ENCODE data around the gene DAPP1. TPM values are rescaled to one million over a fixed set of nuclear protein-coding genes. Genes with fewer than 3 reads are reported as not detected.

Gene DAPP1
- total RNA-seq, 1 experiment from 2014 or later: 102 TPM

DNA sequence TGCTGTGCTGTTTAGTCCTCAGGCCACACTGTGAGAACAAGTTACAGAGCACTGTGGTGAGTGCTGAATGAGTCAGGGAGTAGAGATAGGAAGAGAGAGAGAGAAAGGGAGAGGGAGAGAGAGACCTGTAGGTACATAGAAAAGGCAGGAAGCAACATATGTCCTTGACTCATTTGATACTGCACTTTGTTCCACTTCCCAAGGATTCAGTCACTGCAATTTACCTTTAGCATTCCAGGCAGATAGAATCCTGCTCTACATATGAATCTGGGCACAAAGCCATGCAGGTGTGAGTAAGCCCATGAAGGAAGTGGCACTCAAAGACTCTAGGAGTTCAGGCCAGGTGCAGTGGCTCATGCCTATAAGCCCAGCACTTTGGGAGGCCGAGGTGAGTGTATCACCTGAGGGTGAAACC, 1.0 kb upstream of the DAPP1 start:
- Histone ChIP-seq H3K4me1 (ENCODE audit: low read length) (peaks cover 51% of the 10 kb centered on the region), H3K4me2 (ENCODE audit: low read depth, low read length, poor library complexity, severe bottlenecking) (peak overlapping the region; percentile 99), H3K27ac (ENCODE audit: low read length) (no peak overlapping the region), H3K9me2 (replicated peaks; ENCODE audit: insufficient read depth, low read length) (no peaks in the 10 kb centered on the region), H3K36me3 (ENCODE audit: insufficient read depth, low read length) (no peaks in the 10 kb centered on the region), H3K9me3 (ENCODE audit: low read length) (no peaks in the 10 kb centered on the region), H3K27me3 (ENCODE audit: low read length) (0 out of 2 replicates have a peak, but pooled peaks cover under 1% of the 10 kb centered on the region), H2AFZ (ENCODE audit: low read length) (no peak overlapping the region), H4K20me1 (ENCODE audit: insufficient read depth, low read depth, low read length) (no peaks in the 10 kb centered on the region), H3K9ac (ENCODE audit: low read length) (peak overlapping the region; percentile 43; the same call in 1 of the 2 replicates), H3K4me3 (ENCODE audit: low read length) (no peak overlapping the region), H3K79me2 (ENCODE audit: low read length) (peaks cover 38% of the 10 kb centered on the region)
- no peak for DNase-seq

DNA sequence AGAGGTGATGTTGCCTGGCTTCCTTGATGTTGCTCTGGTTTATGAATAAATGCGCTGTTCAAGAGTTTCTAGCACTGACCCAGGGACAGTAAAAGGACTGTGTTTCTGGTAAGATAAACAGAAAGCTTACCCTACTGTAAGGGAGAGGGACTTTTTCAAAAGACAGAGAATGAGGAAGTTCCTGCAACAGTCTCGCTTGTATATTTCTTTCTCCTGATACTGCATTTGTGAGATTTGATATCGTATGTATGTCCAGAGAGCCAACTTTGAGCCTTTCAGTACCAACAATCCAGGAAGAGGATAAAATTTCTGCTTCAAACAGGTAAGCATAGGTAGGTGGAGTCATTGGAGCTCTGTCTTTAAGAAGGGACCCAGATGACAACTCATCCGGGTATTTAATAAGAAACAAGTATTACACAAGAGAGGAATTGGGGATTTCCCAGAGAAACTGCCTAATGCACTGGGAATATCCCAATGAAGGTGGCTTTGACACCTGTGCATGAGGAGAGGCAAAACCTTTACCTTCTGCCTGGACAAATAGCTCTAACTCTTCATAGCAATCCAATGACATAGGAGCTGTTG, 773 bp downstream of the DAPP1 start:
- Histone ChIP-seq H3K9me2 (replicated peaks; ENCODE audit: insufficient read depth, low read length) (no peaks in the 10 kb centered on the region), H3K4me2 (ENCODE audit: low read depth, low read length, poor library complexity, severe bottlenecking) (peak overlapping the region; percentile 99), H2AFZ (ENCODE audit: low read length) (peak overlapping the region; percentile 45; the same call in 1 of the 2 replicates), H3K9me3 (ENCODE audit: low read length) (no peaks in the 10 kb centered on the region), H4K20me1 (ENCODE audit: insufficient read depth, low read depth, low read length) (no peaks in the 10 kb centered on the region), H3K27me3 (ENCODE audit: low read length) (no peaks in the 10 kb centered on the region), H3K4me3 (ENCODE audit: low read length) (peak overlapping the region; percentile 92), H3K9ac (ENCODE audit: low read length) (peak overlapping the region; percentile 86), H3K4me1 (ENCODE audit: low read length) (peaks cover 68% of the 10 kb centered on the region), H3K36me3 (ENCODE audit: insufficient read depth, low read length) (no peaks in the 10 kb centered on the region), H3K27ac (ENCODE audit: low read length) (peak overlapping the region; percentile 90), H3K79me2 (ENCODE audit: low read length) (peaks cover 56% of the 10 kb centered on the region)
- peak; percentile 82 for DNase-seq

GRCh38 chr4:99818661-99819060, 2.0 kb downstream of the DAPP1 start:
- H3K4me1 ChIP-seq (ENCODE audit: low read length): peaks cover 76% of the 10 kb centered on the region
- H3K27me3 ChIP-seq (ENCODE audit: low read length): no peaks in the 10 kb centered on the region
- peak overlapping the region; percentile 86 for H3K9ac ChIP-seq (ENCODE audit: low read length)

GRCh38 chr4:99821918-99822503, 5.4 kb downstream of the DAPP1 start:
- Histone ChIP-seq H3K27ac (ENCODE audit: low read length) (peak overlapping the region; percentile 83), H3K9me2 (replicated peaks; ENCODE audit: insufficient read depth, low read length) (no peaks in the 10 kb centered on the region), H3K4me1 (ENCODE audit: low read length) (peaks cover 86% of the 10 kb centered on the region), H3K9me3 (ENCODE audit: low read length) (no peaks in the 10 kb centered on the region), H4K20me1 (ENCODE audit: insufficient read depth, low read depth, low read length) (no peaks in the 10 kb centered on the region), H3K4me3 (ENCODE audit: low read length) (peak overlapping the region; percentile 92), H3K9ac (ENCODE audit: low read length) (peak overlapping the region; percentile 86; the same call in 1 of the 2 replicates), H3K4me2 (ENCODE audit: low read depth, low read length, poor library complexity, severe bottlenecking) (peak overlapping the region; percentile 99), H2AFZ (ENCODE audit: low read length) (no peak overlapping the region), H3K36me3 (ENCODE audit: insufficient read depth, low read length) (no peaks in the 10 kb centered on the region), H3K79me2 (ENCODE audit: low read length) (peaks cover 99% of the 10 kb centered on the region), H3K27me3 (ENCODE audit: low read length) (no peaks in the 10 kb centered on the region)
- DNase-seq: peak; percentile 85

More at GRCh38 chr4:99818661-99819060, 2.0 kb downstream of the DAPP1 start:
- Histone ChIP-seq H3K4me2 (ENCODE audit: low read depth, low read length, poor library complexity, severe bottlenecking) (peak overlapping the region; percentile 99), H3K27ac (ENCODE audit: low read length) (peak overlapping the region; percentile 90), H3K9me3 (ENCODE audit: low read length) (no peaks in the 10 kb centered on the region), H3K4me3 (ENCODE audit: low read length) (peak overlapping the region; percentile 92), H3K9me2 (replicated peaks; ENCODE audit: insufficient read depth, low read length) (no peaks in the 10 kb centered on the region), H4K20me1 (ENCODE audit: insufficient read depth, low read depth, low read length) (no peaks in the 10 kb centered on the region), H3K79me2 (ENCODE audit: low read length) (peaks cover 68% of the 10 kb centered on the region), H3K36me3 (ENCODE audit: insufficient read depth, low read length) (no peaks in the 10 kb centered on the region), H2AFZ (ENCODE audit: low read length) (no peak overlapping the region)
- DNase-seq: no peak

GRCh38 chr4:99822734-99823133, 6.1 kb downstream of the DAPP1 start:
- H3K79me2 ChIP-seq (ENCODE audit: low read length): peaks cover 99% of the 10 kb centered on the region
- H3K9me3 ChIP-seq (ENCODE audit: low read length): no peaks in the 10 kb centered on the region
- no peaks in the 10 kb centered on the region; the same call in 1 of the 2 replicates for H3K36me3 ChIP-seq (ENCODE audit: insufficient read depth, low read length)
- no peaks in the 10 kb centered on the region for H3K9me2 ChIP-seq (replicated peaks; ENCODE audit: insufficient read depth, low read length)
- H4K20me1 ChIP-seq (ENCODE audit: insufficient read depth, low read depth, low read length): no peaks in the 10 kb centered on the region
- no peak overlapping the region for H2AFZ ChIP-seq (ENCODE audit: low read length)
- H3K27ac ChIP-seq (ENCODE audit: low read length): peak overlapping the region; percentile 83
- 0 out of 2 replicates have a peak overlapping the region, but pooled peaks have one; percentile 92 for H3K4me3 ChIP-seq (ENCODE audit: low read length)
- DNase-seq: no peak
- H3K27me3 ChIP-seq (ENCODE audit: low read length): no peaks in the 10 kb centered on the region
- H3K4me2 ChIP-seq (ENCODE audit: low read depth, low read length, poor library complexity, severe bottlenecking): peak overlapping the region; percentile 99
- H3K9ac ChIP-seq (ENCODE audit: low read length): no peak overlapping the region; the same call in 1 of the 2 replicates
- H3K4me1 ChIP-seq (ENCODE audit: low read length): peaks cover 85% of the 10 kb centered on the region

DNA sequence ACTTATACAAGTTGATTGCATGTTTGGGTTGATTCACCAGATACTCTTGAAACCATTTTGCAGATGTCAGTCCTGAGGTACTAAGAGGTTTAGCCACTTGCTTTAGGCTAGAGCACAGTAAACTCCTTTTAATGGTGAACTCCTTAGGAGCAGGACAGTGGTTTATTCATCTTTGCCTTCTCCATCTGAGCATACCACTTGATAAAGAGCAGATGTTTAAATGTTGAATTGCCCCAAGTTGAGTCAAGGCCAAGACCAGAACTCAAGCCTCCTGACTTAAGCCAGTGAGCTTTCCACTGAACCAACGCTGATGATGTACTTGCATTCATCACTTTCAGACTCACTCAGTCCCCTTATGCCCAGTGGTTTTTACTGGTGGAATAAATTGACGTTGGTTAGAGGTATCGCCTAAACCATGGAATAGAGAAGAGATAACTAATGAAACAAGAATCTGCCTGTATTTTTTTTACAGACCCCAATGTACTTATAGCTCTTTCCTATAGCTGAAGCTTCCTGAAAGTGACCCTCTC, 7.5 kb downstream of the DAPP1 start:
- Histone ChIP-seq H3K79me2 (ENCODE audit: low read length) (peaks cover 99% of the 10 kb centered on the region), H3K9ac (ENCODE audit: low read length) (no peak overlapping the region), H3K4me3 (ENCODE audit: low read length) (no peak overlapping the region), H3K36me3 (ENCODE audit: insufficient read depth, low read length) (peaks cover 3% of the 10 kb centered on the region; the same call in 1 of the 2 replicates), H3K27me3 (ENCODE audit: low read length) (no peaks in the 10 kb centered on the region), H3K9me2 (replicated peaks; ENCODE audit: insufficient read depth, low read length) (no peaks in the 10 kb centered on the region), H3K4me1 (ENCODE audit: low read length) (peaks cover 80% of the 10 kb centered on the region), H3K4me2 (ENCODE audit: low read depth, low read length, poor library complexity, severe bottlenecking) (peak overlapping the region; percentile 14), H4K20me1 (ENCODE audit: insufficient read depth, low read depth, low read length) (no peaks in the 10 kb centered on the region), H3K9me3 (ENCODE audit: low read length) (no peaks in the 10 kb centered on the region), H2AFZ (ENCODE audit: low read length) (no peak overlapping the region), H3K27ac (ENCODE audit: low read length) (peak overlapping the region; percentile 16)
- DNase-seq: no peak

- Histone ChIP-seq H3K27ac (ENCODE audit: low read length) (peak overlapping the region; percentile 16), H3K4me3 (ENCODE audit: low read length) (no peak overlapping the region), H3K36me3 (ENCODE audit: insufficient read depth, low read length) (peaks cover 3% of the 10 kb centered on the region; the same call in 1 of the 2 replicates), H3K4me1 (ENCODE audit: low read length) (peaks cover 69% of the 10 kb centered on the region), H3K27me3 (ENCODE audit: low read length) (no peaks in the 10 kb centered on the region), H4K20me1 (ENCODE audit: insufficient read depth, low read depth, low read length) (no peaks in the 10 kb centered on the region), H2AFZ (ENCODE audit: low read length) (no peak overlapping the region), H3K79me2 (ENCODE audit: low read length) (peaks cover 99% of the 10 kb centered on the region), H3K4me2 (ENCODE audit: low read depth, low read length, poor library complexity, severe bottlenecking) (peak overlapping the region; percentile 14), H3K9ac (ENCODE audit: low read length) (no peak overlapping the region), H3K9me2 (replicated peaks; ENCODE audit: insufficient read depth, low read length) (no peaks in the 10 kb centered on the region), H3K9me3 (ENCODE audit: low read length) (no peaks in the 10 kb centered on the region)
- no peak for DNase-seq
These were observed 8.6 kb downstream of the DAPP1 start for GRCh38 chr4:99825272-99825671.

GRCh38 chr4:99826016-99826415, 9.4 kb downstream of the DAPP1 start:
- H2AFZ ChIP-seq (ENCODE audit: low read length): no peak overlapping the region
- H3K36me3 ChIP-seq (ENCODE audit: insufficient read depth, low read length): peaks cover 3% of the 10 kb centered on the region; the same call in 1 of the 2 replicates
- H4K20me1 ChIP-seq (ENCODE audit: insufficient read depth, low read depth, low read length): no peaks in the 10 kb centered on the region
- peaks cover 61% of the 10 kb centered on the region for H3K4me1 ChIP-seq (ENCODE audit: low read length)
- H3K9ac ChIP-seq (ENCODE audit: low read length): no peak overlapping the region
- no peaks in the 10 kb centered on the region for H3K9me2 ChIP-seq (replicated peaks; ENCODE audit: insufficient read depth, low read length)
- no peaks in the 10 kb centered on the region for H3K9me3 ChIP-seq (ENCODE audit: low read length)
- no peak overlapping the region for H3K4me3 ChIP-seq (ENCODE audit: low read length)
- DNase-seq: no peak
- H3K27ac ChIP-seq (ENCODE audit: low read length): no peak overlapping the region
- peaks cover 98% of the 10 kb centered on the region for H3K79me2 ChIP-seq (ENCODE audit: low read length)
- no peaks in the 10 kb centered on the region for H3K27me3 ChIP-seq (ENCODE audit: low read length)
- no peak overlapping the region for H3K4me2 ChIP-seq (ENCODE audit: low read depth, low read length, poor library complexity, severe bottlenecking)

All from Karpas-422 (cell line).